ENCODE data around the gene SLC25A38. TPM values are rescaled to one million over a fixed set of nuclear protein-coding genes. Genes with fewer than 3 reads are reported as not detected.

Gene SLC25A38
- total and polyA plus RNA-seq, 9 of the 15 experiments (the other 6 are each of a cell fraction or from before 2014, with no cell fraction given): 13.5 to 51.1 (median 30.6) TPM

GRCh38 chr3:39407773-39408492, 24.8 kb downstream of the SLC25A38 start (continued):
- TF ChIP-seq RNF219 (CRISPR knock-in tag; IDR thresholded peaks at IDR 0.05) (no peak), ZFPM2 (CRISPR knock-in tag; IDR thresholded peaks at IDR 0.05) (no peak), MAZ (CRISPR knock-in tag; conservative IDR thresholded peaks at IDR 0.05 in 1 of 2, IDR thresholded peaks at IDR 0.05 in 1 of 2) (0 out of 4 replicates have a peak, but pooled peaks of 1 of the 2 experiments have one; percentile 11), POLR2AphosphoS2 (IDR thresholded peaks at IDR 0.05; ENCODE audit: low read length) (no peak), AFF4 (CRISPR knock-in tag; IDR thresholded peaks at IDR 0.05) (0 out of 2 replicates have a peak, but pooled peaks have one; percentile 55), FOXA3 (CRISPR knock-in tag; conservative IDR thresholded peaks at IDR 0.05 in 1 of 2, IDR thresholded peaks at IDR 0.05 in 1 of 2) (no peak), MCM5 (IDR thresholded peaks at IDR 0.05; ENCODE audit: low read depth) (no peak), USF2 (CRISPR knock-in tag; IDR thresholded peaks at IDR 0.05) (no peak), ATF6 (CRISPR knock-in tag; IDR thresholded peaks at IDR 0.05) (no peak), NFXL1 (CRISPR knock-in tag; IDR thresholded peaks at IDR 0.05) (peak; percentile 88), TCFL5 (CRISPR knock-in tag; conservative IDR thresholded peaks at IDR 0.05) (no peak), ZNF277 (CRISPR knock-in tag; IDR thresholded peaks at IDR 0.05; ENCODE audit: borderline replicate concordance) (no peak), PHB (CRISPR knock-in tag; IDR thresholded peaks at IDR 0.05) (no peak), CBFB (CRISPR knock-in tag; IDR thresholded peaks at IDR 0.05) (no peak), HNRNPL (IDR thresholded peaks at IDR 0.05; ENCODE audit: low read depth, low read length) (peak; percentile 64; the same call in 1 of the 2 replicates), NR3C1 (CRISPR knock-in tag; IDR thresholded peaks at IDR 0.05) (no peak)

Measured in K562 (cell line).